Spleen (tissue), 7 donors: Measurements from ENCODE around the gene ANKRD17.

Experiments
- CTCF ChIP-seq, 11 experiments: fragments of 200-600 bp in 7 of 11; fragments of 450-650 bp in 4 of 11; sonication (generic) in 4 of 11; IDR thresholded peaks in 8 of 11; conservative IDR thresholded peaks in 3 of 11; 1 replicate in 7 of 11; 2 replicates in 4 of 11; pipeline versions ENCODE4 v1.4.0 to v1.8.0; 2016 to 2021; ENCODE audit warnings: antibody characterized with exemption in 11 of 11, inconsistent platforms in 4 of 11, mild to moderate bottlenecking in 1 of 11
- POLR2A ChIP-seq, 3 donors: fragments of 450-650 bp; IDR thresholded peaks; one replicate each; pipeline ENCODE4 v1.5.1; 2017; ENCODE audit warnings: antibody characterized with exemption in 3 of 3, mild to moderate bottlenecking in 1 of 3
- donor health status: DM: no; HTN: no; CAD: no; lungs with moderate emphysema.
- donor health status: DM: no; HTN: no; CAD: no.
- donor health status: DM: no; HTN: no; CAD: no.

DNA sequence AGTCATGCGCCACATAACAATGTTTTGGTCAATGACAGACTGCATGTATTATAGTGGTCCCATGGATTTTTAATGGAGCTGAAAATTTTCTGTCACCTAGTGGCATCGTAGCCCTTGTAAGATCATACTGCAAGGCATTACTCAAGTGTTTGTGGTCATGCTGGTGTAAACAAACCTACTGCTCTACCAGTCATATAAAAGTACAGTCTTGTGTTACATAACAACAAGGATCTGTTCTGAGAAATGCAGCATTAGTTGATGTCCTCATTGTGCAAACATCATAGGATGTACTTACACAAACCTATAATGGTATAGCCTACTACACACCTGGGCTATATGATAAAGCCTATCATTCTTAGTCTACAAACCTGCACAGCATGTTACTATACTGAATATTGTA, 223.7 kb downstream of the ANKRD17 start:
- TF ChIP-seq CTCF (IDR thresholded peaks at IDR 0.05 in 8 of 11, conservative IDR thresholded peaks at IDR 0.05 in 3 of 11) (no peak), POLR2A (IDR thresholded peaks at IDR 0.05) (no peak)
